ENCODE measurements around the gene TOP1.

GRCh38 chr20:41006936-41007474, 21.6 kb upstream of the TOP1 start:
- no peak for TF ChIP-seq CTCF (conservative IDR thresholded peaks at IDR 0.05; ENCODE audit: low read depth, low read length)
- no peak for TF ChIP-seq EZH2 (IDR thresholded peaks at IDR 0.05; ENCODE audit: low read length, unreplicated experiment)

Data from PC-3 (cell line).